Esophagus mucosa (tissue), 1 donor: ENCODE measurements around the gene CREBL2. TPM values are rescaled to one million over a fixed set of nuclear protein-coding genes. Genes with fewer than 3 reads are reported as not detected.
"Not testable (repeated sequence)": the region's sequence is repeated elsewhere in the genome, so short reads cannot be mapped to it uniquely, and the experiment has no call there.

Experiments
- ATAC-seq: fragments of 200-7000 bp; cut with Tn5 transposase; one replicate; pipeline ENCODE4 v1.9.1; 2020
- total RNA-seq: library from RNA; stranded (reverse); gene quantifications from one replicate; pipeline ENCODE4 v1.2.4, GENCODE V29; 2023
- donor health status: DM: yes; HTN: yes; CAD: no.

The CREBL2 gene
- total RNA-seq, 1 donor from 2014 or later, result 9.2 TPM

- ATAC-seq, result no peak
Measured at GRCh38 chr12:12598864-12599263, 12.8 kb upstream of the CREBL2 start.

- no peak for ATAC-seq
Measured at GRCh38 chr12:12599750-12600643, 11.7 kb upstream of the CREBL2 start.

GRCh38 chr12:12600659-12601058 lies 11.0 kb upstream of the CREBL2 start:
- no peak for ATAC-seq

- ATAC-seq, result peak; percentile 63
Measured at GRCh38 chr12:12604740-12605139, 6.9 kb upstream of the CREBL2 start.

GRCh38 chr12:12606781-12607589 lies 4.7 kb upstream of the CREBL2 start:
- ATAC-seq, result peak; percentile 45

GRCh38 chr12:12608557-12608957 lies 3.1 kb upstream of the CREBL2 start:
- ATAC-seq, result peak; percentile 29

- no peak for ATAC-seq
Measured at GRCh38 chr12:12609692-12610091, 2.0 kb upstream of the CREBL2 start.

GRCh38 chr12:12610711-12611110 lies 965 bp upstream of the CREBL2 start:
- no peak for ATAC-seq

GRCh38 chr12:12612358-12612757 lies 682 bp downstream of the CREBL2 start:
- no peak for ATAC-seq

- no peak for ATAC-seq
Measured at GRCh38 chr12:12613344-12613743, 1.7 kb downstream of the CREBL2 start.

- no peak for ATAC-seq
Measured at GRCh38 chr12:12614342-12614741, 2.7 kb downstream of the CREBL2 start.

GRCh38 chr12:12616512-12617310 lies 5.0 kb downstream of the CREBL2 start:
- no peak for ATAC-seq

- not testable (repeated sequence) for ATAC-seq
Measured at GRCh38 chr12:12618064-12618463, 6.4 kb downstream of the CREBL2 start.

- ATAC-seq, result no peak
Measured at GRCh38 chr12:12620730-12621315, 9.1 kb downstream of the CREBL2 start.

GRCh38 chr12:12622418-12622817 lies 10.7 kb downstream of the CREBL2 start:
- no peak for ATAC-seq

- ATAC-seq, result no peak
Measured at GRCh38 chr12:12624498-12624992, 12.9 kb downstream of the CREBL2 start.

GRCh38 chr12:12626471-12626870 lies 14.8 kb downstream of the CREBL2 start:
- ATAC-seq, result no peak

- no peak for ATAC-seq
Measured at GRCh38 chr12:12627308-12627827, 15.7 kb downstream of the CREBL2 start.

- no peak for ATAC-seq
Measured at GRCh38 chr12:12628013-12628412, 16.3 kb downstream of the CREBL2 start.

GRCh38 chr12:12630850-12631249 lies 19.2 kb downstream of the CREBL2 start:
- ATAC-seq, result no peak

- no peak for ATAC-seq
Measured at GRCh38 chr12:12635651-12636050, 24.0 kb downstream of the CREBL2 start.

- ATAC-seq, result peak; percentile 35
Measured at GRCh38 chr12:12636641-12637040, 25.0 kb downstream of the CREBL2 start.
